Measurements from ENCODE around the gene ADK.
"Not testable (repeated sequence)": the region's sequence is repeated elsewhere in the genome, so short reads cannot be mapped to it uniquely, and the experiment has no call there.

Gene ADK

DNA sequence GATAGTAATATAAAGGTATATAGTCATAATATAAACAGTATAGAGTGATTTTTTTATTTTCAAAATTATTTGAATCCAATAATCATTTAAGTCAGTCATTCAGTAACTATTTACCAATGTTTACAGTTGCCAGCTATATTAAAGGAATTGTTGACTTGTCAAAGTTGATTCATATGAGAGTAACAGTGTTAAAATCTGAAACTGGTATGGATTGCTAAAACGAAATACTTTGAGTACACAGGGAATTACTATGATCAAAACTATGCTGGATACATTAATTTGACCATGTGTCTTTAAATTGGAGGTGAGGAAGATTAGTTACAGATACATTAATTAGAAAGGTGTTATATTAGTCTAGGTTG is 282.6 kb downstream of the ADK start:
- DNase-seq = no peak

DNA sequence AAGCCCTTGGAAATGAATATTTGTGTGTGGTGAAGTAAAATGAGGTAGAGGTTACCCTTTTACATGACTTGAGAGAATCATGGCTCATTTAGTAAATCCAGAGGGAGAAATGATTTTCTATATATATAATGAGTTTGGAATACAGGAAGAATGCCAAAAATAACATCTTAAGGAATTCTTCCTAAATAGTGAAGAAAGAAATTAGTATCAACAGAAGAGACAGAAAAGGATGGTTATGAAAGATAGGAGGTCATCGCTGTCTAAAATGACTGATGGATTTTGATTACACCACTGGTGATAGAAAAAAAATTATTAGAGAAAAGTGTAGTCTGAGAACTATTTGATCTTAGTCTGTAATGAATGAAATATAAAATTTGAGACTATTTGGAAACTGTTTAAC is 283.0 kb downstream of the ADK start:
- DNase-seq = no peak

DNA sequence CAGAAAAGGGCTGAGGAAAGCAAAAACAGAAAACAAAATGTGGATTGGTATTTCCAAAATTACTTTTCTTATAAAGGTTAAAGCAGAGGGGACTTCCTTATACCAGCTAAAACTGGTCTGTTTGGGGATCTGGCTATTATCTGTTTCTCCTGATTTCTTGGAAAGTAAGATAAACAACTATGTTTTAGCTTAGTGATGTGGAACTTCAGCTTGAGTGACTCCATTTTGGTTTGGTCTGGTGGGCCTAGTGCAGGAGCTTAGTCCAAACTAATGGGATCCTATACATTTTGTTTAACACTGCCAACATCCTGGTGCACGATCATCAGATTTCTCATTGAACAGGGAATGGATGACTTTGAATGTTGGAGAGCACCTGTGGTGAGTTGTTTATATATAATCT is 283.5 kb downstream of the ADK start:
- no peak for DNase-seq

DNA sequence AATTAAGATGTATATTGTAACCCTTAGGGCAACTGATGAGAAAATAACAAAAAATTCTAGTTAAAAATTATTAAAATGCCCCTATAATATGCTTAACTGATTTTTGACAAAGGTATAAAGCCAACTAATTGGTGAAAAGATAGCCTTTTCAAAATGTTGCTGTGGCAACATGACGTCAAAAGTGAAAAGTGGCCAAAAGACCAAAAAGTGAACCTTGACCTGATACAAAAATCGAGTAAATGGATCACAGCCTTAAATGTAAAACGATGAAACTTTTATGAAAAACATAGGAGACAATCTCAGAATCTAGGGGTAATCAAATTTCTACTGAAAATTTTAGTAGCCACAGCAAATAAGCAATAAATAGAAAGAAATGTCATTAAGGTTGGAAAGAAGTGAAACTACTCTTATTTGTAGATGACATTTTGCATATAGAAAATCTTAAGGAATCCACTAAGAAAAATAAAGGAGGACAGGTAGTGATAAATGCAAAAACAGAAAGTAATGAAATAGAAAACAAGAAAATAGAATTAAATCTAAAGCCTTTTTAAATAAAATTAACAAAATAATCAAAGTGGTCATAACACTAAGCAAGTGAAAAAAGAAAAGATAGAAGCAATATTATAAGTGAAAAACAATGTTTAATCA is 285.6 kb downstream of the ADK start:
- no peak for DNase-seq

DNA sequence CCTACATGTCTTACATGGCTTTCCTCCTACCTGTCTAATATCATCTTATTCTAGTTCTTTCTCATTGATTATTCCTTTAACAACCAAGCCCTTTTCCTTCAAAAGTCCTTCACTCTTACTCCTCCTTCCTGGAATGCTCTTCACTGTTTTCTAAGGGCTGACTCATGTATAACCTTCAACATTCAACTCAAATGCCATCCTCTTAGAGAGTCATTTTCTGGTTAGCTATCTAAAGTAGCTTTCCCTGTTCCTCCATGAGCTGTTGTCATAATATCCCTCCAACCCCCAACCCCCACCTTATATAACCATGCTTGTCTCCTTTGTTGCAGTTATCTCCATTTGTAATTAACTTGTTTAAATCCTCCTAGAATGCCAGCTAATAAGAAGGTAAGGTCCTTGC is 286.8 kb downstream of the ADK start:
- DNase-seq = no peak

DNA sequence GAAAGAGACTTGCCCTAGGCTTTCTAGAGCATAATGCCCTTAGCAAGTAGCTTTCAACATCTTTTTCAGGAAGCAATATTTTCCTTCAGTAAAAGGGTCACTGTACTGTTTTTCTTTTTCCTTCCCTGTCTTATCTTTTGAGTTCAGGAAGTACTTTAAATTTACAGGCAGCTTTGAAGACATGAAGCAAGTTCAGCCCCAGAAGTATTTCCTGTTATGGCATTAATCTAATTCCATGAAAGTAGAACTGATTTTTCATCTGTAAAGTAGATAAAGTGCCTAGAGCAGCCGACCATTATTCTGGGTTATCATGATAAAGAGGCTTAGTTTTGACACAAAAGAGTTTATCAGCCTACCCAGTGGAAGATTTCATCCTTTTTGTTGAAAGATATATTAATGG is 288.2 kb downstream of the ADK start:
- DNase-seq = no peak

DNA sequence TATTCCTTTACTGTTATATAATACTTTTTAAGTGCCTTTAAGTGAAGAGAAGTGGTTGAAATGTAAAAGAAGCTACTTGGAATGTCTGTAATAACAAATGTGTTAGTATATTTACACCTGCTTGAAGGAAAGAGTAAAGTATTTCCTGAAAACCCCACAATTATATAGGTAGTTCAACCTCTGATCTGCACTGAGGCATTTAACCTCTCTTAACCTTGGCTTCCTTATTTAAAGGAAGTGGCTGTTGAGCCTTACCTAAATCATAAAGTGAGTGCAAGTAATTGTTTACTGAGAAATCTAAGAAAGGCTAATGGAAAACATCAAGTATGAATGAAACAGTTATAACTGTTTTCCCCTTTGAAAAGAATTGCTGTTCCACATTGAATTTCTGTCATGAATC is 294.5 kb downstream of the ADK start:
- DNase-seq = no peak

DNA sequence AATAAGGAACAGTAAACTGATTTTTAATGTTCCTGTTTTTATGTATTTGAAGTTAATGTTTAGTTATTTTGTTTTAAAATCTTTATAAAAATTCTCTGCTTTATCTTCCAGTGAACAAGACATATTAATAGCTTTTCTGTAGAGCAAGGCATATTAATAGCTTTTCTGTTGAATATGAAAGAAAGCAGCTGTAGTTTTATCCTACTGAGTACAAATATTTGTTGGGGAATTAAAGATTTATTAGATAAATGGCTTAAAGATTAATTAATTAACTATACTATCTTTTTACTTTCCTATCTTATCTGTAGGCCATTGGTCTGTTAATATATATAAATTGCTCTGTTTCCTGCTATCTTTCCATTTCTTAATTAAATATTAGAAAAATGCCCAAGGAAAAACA is 299.6 kb downstream of the ADK start:
- no peak for DNase-seq

DNA sequence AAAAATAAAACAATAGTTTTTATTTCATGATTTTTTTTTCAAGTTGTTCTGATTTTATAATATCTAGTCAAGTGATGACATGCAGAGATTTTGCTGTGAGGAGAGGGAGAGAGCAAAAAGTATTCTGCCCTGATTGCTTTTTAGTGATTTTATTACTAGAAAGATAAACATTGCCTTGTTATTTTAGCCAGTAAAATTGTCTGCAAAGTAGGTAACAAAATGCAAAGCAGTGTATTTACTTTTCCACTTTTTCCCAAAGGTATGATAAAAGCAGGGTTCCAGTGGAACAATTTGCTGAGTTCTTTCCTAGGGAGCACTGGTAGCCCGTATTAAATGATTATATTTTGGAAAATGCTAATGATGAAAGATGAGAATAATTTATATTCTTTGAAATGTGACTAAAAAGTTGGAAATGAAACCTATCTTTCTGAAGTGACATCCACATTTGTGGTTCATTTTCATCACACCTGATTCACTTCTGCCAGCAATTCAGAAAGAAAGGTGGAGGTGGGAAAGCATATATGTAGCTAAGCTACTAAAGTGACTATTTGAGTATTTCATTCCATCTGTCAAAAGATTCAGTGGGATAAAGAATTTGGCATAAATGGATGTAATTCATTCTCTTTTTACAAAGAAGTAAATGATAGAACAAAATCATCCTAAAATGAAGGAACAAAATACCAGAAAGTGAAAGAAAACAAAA is 300.3 kb downstream of the ADK start:
- DNase-seq = no peak

DNA sequence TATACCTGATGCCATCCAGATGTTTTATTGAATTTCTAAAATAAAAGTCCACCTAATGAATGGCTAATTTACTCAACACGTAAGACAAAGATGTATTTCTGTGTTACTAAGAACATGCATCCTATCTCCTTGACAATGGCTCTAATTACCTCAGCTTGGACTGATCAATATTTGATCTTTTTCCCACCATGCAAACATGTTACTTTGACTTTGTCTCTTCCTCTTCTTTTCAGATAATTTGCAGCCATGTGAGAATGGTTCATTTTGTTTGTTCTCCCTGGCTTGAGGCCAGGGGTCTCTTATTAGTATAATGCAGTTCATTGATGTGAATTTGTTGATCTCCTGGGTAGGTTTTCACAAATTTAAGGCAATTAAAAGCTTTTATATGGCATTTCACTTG is 302.1 kb downstream of the ADK start:
- no peak for DNase-seq

DNA sequence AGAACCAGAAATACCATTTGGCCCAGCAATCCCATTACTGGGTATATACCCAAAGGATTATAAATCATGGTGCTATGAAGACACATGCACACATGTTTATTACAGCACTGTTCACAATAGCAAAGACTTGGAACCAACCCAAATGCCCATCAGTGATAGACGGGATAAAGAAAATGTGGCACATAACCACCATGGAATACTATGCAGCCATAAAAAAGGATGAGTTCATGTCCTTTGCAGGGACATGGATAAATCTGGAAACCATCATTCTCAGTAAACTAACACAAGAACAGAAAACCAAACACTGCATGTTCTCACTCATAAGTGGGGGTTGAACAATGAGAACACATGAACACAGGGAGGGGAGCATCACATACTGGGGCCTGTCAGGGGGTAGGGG is 306.5 kb downstream of the ADK start:
- DNase-seq = not testable (repeated sequence)

DNA sequence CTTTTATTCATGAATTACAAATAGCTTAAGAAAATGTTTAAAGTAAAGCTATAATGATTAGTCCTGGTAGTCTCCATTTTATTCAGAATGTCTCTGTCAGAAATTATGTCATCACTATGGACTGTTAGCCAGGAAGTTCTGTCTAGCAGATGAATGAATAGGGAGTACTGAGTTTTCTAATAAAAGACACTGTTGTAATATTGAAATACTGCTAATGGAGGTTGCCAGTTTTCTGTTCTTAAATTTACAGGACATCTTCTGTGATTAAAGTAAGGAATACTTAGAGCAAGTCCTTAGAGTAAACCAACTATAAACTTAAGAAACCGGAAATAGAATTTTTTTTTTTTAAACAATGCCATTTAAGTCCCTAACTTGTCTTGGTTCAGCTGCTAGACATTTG is 309.8 kb downstream of the ADK start:
- no peak for DNase-seq

DNA sequence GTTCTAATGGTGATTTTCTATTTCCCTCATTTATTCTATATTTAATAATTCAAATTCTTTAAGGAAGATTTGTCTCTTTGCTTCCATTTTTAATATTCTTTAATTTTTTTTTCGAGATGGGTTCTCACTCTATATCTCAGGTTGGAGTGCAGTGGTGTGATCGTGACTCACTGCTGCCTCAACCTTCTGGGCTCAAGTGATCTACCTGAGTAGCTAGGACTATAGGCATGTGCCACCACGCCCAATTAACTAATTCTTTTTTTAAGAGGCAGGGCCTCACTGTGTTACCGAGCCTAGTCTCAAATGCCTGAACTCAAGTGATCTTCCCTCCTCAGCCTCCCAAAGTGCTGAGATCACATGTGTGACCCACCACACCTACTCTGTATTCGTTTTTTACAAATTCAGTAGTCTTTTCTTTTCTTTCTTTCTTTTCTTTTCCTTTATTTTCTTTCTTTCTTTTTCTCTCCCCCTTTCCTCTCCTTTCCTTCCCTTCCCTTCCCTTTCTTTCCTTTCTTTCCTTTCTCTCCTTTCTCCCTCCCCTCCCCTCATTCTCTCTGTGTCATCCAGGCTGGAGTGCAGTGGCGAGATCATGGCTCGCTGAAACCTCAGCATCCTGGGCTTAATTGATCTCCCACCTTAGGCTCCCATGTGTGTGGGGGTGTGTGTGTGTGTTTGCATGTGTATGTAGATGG is 323.1 kb downstream of the ADK start:
- DNase-seq = no peak

DNA sequence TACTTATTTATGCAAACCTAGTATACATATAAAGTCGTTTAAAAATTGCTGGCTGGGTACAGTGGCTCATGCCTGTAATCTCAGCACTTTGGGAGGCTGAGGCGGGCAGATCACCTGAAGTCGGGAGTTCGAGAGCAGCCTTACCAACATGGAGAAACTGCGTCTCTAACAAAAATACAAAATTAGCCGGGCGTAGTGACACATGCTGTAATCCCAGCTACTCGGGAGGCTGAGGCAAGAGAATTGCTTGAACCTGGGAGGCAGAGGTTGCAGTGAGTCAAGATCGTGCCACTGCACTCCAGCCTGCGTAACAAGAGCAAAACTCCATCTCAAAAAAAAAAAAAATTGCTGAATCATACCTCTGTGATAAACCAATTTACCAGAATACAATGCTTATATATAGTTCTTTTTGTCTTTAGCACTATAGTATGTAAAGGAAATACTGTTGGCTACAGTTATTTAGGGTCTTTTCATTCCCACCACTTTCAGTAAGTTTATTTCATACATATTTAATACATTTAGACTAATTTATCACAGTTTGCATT is 325.2 kb downstream of the ADK start:
- DNase-seq = not testable (repeated sequence)

DNA sequence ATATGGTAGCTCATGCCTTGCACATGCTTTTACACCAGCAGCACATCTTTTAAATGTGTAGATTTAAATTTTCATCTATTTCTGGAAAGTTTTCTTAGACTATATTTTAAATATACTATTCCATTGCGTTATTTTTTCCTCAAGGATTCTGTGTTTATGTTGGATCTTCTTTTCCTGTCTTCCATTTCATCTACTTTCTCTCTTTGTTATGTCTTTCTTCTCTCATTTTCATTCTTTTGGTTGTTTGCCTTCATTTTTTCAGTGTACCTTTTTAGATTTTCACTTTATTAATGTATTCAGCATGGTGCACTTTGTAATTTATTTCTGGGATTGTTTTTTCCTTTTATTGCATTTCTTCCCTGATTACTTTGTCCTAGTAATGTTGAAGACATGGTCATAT is 329.8 kb downstream of the ADK start:
- DNase-seq = no peak

DNA sequence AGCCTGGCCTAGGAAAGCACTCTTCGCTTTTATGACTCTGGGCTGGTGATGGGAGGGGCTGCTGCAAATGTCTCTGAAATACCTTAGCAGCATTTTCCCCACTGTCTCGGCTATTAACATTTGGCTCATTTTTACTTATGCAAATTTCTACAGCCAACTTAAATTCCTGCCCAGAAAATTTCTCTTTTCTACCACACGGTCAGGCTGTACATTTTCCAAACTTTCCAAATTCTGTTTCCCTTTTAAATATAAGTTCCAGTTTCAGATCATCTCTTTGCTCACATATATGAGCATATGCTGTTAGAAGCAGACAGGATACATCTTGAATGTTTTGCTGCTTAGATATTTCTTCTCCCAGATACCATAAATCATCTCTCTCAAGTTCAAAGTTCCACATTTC is 332.3 kb downstream of the ADK start:
- DNase-seq = no peak

DNA sequence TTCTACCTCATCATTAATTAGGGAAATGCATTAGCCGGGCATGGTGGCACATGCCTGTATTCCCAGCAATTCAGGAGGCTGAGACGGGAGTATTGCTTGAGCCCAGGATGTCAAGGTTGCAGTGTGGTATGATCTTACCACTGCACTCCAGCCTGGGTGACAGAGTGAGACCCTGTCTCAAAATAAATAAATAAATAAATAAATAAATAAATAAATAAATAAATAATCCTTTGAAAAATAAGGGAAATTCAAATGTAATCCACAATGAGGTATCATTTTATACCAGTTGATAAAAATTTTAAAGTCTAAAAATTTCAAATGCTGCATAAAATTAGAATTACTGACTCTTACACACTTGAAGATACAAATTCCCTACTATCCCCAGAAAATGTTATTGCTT is 334.3 kb downstream of the ADK start:
- no peak for DNase-seq

DNA sequence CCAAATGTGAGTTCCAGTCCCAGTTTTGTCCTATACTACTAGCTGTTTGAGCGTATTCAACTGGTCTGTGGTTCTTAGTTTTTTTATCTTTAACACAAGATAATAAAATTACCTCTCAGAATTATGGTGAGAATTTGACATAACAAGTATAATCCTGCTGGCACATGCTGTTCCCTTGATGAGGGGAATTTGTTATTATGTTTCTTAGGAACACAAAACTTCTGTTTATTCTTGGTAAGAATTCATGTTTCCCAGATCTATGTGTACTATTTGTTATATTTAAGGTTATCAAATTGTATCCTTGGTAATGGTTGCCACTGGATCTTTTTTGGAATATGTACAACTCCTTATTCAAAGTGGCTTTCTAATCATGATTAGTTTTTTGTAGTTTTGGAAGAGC is 335.6 kb downstream of the ADK start:
- DNase-seq = no peak

DNA sequence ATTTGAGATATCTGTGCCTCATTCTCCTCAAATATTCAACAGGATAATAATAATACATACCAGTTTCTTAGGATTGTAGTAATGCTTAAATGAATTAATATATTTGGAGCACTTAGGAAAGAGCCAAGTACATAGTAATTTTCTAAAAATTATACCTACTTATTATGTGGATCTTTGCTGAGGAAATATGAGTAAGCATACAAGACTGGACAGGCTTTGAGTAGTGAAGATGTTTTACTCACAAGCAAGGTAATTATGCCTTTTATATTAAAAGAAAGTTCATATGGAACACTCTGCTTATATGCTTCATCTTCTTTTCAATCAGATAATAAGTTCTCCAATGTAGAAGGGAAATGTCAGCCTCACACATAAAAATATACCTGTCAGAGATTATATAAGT is 337.9 kb downstream of the ADK start:
- DNase-seq = no peak

DNA sequence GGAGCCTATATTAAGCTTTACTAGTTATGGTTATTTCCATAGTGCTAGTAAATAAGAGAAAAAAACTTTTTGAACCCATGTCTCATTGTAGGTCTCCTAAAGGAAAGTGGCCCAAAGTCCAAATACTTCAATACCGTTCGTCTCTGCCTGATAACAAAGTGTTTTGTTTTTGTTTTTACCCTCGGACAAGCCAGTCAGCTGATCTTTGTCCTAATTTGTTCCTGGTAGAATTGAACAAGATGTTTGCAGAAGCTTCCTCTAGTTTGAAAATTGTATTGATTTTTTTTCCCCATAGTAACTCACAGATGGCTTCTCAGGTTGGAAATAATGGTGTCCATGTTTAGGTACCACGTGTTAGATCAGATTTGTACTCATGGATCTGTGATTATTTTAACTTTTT is 339.5 kb downstream of the ADK start:
- no peak for DNase-seq

DNA sequence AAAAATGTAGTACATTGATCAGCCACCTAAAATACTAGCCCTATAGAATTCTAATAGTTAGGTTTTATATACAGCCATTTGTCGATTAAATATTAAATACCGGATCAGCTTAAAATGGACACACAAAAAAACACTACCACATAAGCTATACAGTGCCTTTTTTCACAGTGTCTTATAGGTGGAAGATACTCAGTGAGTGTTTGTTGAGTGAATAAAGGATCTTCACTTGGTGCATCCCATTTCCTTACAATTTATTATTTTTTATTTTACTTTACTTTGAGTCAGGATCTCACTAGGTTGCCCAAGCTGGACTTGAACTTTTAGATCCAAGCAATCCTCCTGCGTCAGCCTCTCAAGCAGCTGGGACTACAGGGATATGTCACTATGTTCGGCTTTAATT is 340.0 kb downstream of the ADK start:
- no peak for DNase-seq

DNA sequence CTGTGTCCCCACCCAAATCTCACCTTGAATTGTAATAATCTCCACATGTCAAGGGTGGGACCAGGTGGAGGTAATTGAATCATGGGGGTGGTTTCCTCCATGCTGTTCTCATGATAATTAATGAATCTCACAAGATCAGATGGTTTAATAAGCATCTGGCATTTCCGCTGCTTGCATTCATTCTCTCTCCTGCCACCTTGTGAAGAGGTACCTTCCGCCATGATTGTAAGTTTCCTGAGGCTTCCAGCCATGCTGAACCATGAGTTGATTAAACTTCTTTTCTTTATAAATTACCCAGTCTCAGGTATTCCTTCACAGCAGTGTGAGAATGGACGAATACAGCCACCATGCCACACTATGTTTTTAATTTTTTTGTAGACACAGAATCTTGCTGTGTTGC is 345.3 kb downstream of the ADK start:
- DNase-seq = not testable (repeated sequence)

DNA sequence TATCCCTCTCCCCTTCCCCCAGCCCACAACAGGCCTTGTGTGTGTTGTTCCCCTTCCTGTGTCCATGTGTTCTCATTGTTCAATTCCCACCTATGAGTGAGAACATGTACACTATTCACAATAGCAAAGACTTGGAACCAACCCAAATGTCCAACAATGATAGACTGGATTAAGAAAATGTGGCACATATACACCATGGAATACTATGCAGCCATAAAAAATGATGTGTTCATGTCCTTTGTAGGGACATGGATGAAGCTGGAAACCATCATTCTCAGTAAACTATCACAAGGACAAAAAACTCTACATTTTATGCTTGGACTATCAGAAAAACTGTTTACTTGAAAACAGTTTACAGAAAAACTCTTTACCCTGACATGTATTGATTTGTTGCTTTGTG is 347.6 kb downstream of the ADK start:
- not testable (repeated sequence) for DNase-seq

DNA sequence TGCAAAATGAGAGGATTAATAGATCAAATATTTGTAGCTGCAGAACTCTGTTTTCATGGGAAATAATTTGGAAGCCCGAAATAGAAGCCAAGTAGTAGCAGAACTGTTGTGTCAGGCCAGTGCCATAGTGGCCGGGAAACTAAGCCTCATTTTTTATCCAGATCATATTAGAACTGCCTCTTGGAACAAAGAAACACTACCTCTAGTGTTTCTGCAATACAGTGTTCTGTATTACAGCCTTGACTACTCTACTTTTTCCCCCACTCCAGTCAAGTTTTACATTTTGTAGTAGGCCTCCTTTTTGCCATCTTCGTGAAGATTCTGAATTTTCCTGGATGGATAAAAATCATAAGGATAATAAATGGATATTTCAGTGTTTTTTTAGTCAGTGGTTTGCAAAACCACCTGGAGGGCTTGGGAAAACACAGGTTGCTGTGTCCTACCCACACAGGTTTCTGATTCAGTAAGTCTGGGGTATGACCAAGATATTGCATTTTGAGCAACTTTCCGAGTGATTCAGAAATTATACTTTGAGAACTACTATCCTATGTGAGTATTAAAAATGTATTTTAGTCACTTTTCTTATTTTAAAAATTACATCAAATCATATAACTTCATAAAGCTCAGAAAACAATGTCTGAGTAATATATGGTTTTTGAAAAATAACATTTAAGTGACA is 349.1 kb downstream of the ADK start:
- DNase-seq = no peak

All from activated naive CD4-positive, alpha-beta T cell treated with Interleukin-2 at 50 U/mL for 16 hours (primary cell).